Prostate gland (tissue), 2 donors: ENCODE measurements around the gene NECAP2.

ENCODE experiments used
- POLR2A ChIP-seq: fragments of 450-650 bp; IDR thresholded peaks from one replicate; pipeline ENCODE4 v1.6.1; 2016; ENCODE audit warnings: antibody characterized with exemption, mild to moderate bottlenecking
- POLR2AphosphoS5 ChIP-seq: sonication (generic); formaldehyde crosslinking; IDR thresholded peaks from one replicate; pipeline ENCODE4 v1.6.1; 2017; ENCODE audit warnings: antibody characterized with exemption
- TF ChIP-seq, protein P1 (sequence below), 4 experiments: fragments of 200-600 bp in 2 of 4; fragments of 450-650 bp in 2 of 4; sonication (generic) in 2 of 4; IDR thresholded peaks; 1 replicate in 3 of 4; 2 replicates in 1 of 4; pipeline ENCODE4 v1.5.1; 2016 to 2019; ENCODE audit warnings: antibody characterized with exemption in 4 of 4, mild to moderate bottlenecking in 2 of 4, moderate library complexity in 2 of 4

DNA sequence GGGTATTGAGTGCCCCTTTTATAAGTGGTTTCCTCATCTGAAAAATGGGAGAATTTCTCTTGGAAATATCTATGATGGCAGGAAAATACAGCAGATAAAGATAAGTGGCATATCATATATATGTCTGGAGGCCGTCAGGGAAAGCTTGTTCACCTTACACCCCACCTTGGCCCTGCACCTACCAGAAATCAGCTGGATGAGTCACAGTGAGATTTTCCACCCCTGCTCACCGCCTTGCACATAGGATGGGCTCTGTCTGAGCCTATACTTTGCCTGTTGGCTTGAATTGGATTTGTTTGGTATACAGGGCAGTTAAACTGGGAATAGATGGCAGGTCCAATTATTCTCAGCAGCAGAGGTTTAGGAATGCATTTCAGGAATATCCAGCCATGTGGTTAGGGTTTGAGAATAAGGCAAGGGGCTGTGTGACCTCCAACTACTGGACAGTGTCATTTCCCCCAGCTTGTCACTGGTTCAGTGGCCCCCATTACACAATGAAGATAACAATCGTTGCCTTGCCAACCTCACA lies 3.5 kb upstream of the NECAP2 start, which contains the start of gene SPATA21:
- TF ChIP-seq, protein P1, sequence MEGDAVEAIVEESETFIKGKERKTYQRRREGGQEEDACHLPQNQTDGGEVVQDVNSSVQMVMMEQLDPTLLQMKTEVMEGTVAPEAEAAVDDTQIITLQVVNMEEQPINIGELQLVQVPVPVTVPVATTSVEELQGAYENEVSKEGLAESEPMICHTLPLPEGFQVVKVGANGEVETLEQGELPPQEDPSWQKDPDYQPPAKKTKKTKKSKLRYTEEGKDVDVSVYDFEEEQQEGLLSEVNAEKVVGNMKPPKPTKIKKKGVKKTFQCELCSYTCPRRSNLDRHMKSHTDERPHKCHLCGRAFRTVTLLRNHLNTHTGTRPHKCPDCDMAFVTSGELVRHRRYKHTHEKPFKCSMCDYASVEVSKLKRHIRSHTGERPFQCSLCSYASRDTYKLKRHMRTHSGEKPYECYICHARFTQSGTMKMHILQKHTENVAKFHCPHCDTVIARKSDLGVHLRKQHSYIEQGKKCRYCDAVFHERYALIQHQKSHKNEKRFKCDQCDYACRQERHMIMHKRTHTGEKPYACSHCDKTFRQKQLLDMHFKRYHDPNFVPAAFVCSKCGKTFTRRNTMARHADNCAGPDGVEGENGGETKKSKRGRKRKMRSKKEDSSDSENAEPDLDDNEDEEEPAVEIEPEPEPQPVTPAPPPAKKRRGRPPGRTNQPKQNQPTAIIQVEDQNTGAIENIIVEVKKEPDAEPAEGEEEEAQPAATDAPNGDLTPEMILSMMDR (IDR thresholded peaks at IDR 0.05): no peak
- no peak for TF ChIP-seq POLR2A
- TF ChIP-seq POLR2AphosphoS5: no peak
